HG03457 (cell line): ENCODE results near the gene CCR1.
"Not testable (repeated sequence)": the region's sequence is repeated elsewhere in the genome, so short reads cannot be mapped to it uniquely, and the experiment has no call there.

Source experiments
- ATAC-seq: cut with Tn5 transposase; IDR thresholded peaks from one replicate; pipeline ENCODE4 v1.9.1; 2021; ENCODE audit warnings: moderate number of reproducible peaks; ENCODE audit not compliant: unreplicated experiment

The CCR1 gene

DNA sequence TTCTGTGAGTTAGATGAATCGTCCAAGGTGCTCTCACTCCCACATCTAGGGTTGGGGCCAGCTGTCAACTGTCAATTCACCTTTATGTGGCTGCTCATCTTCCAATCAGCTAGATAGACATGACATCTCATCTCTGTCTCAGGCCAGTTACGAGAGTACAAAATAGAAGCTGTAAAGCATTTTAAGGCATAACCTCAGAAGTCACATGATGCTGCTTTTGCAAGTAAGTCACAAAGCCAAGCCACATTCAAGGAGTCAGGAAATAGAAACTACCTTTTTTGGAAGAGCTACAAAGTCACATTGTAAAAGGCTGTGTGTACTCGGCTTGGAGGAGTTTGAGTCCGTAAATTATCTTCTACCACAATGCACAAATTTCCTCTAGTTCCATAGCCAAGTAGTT, 5.1 kb upstream of the CCR1 start:
- no peak for ATAC-seq

GRCh38 chr3:46212101-46212500, 4.0 kb upstream of the CCR1 start:
- ATAC-seq: no peak

DNA sequence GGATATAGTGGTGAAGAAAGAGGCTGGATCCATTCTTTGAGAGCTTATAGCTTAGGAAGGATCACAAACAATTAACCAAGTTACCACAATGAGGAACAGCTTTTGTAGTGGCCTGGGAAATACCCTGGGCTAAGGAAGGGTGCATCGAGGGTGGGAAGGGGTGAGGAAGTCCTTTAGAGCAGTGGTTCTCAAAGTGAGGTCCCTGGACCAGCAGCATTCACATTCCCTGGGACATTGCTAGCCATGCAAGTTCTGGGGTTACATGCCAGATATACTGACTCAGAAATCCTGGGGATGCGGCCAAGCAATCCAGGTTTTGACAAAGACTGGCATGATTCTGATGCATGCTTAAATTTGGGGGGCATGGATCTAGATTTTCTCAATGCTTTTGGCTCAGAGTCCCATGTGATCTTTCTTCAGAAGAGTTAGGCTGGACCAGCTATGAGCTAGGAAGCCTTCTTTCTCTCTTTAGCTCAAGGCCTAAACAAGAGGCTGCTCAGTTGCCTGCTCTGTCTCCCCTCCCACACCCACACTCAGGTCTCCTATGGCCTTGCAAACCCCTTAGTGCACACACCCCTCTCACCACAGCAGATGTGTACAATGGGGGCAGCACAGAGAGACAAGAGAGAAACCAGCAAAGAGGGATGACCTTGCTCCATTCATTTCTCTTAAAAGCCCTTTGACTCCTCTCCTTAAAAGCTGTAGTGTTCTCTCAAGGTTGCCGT, 1.8 kb upstream of the CCR1 start:
- ATAC-seq: no peak

GRCh38 chr3:46209053-46209452, 940 bp upstream of the CCR1 start:
- ATAC-seq: no peak

DNA sequence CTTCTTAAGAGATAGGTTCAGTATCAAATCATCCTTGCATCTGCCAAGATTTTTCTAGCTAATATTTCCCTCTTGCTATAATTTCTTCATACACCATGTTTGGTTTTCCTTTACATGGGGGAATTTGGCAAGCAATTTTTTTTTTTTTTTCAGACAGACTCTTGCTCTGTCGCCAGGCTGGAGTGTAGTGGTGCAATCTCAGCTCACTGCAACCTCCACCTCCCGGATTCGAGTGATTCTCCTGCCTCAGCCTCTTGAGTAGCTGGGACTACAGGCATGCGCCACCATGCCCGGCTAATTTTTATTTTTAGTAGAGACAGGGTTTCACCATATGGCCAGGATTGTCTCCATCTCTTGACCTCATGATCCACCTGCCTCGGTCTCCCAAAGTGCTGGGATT, 599 bp downstream of the CCR1 start:
- ATAC-seq: not testable (repeated sequence)

GRCh38 chr3:46206282-46207015, 1.7 kb downstream of the CCR1 start:
- no peak for ATAC-seq

DNA sequence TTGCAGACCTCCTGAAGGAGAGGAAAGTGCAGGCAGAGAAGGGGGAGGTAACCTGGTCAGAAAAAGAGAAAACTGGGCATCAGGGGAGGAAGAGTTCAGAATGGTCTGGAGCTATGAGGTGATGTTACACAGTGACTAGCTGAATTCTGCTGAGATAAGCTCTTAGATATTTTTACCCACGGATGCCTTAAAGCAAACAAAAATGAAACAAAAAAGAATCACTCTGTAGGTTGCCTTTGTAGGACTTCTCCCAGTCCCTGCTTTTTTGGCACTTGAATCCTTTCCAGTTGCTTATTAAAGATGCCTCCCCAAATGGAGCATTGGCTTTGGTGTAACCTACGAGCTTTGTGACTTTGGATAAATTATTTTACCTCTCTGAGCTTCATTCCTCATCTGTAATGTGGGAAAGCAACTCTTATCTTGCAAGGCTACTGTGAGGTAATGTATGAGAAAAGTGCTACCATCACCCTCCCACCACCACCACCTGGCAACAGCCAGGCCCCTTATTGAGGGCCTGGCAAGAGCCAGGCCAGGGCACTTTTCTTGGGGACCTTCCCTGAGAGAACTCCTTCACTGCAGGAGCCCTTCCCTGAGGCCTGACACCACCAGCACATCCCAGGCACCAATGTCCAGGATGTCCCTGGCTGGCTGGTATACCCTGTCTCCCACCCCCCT, 2.7 kb downstream of the CCR1 start:
- ATAC-seq: no peak

DNA sequence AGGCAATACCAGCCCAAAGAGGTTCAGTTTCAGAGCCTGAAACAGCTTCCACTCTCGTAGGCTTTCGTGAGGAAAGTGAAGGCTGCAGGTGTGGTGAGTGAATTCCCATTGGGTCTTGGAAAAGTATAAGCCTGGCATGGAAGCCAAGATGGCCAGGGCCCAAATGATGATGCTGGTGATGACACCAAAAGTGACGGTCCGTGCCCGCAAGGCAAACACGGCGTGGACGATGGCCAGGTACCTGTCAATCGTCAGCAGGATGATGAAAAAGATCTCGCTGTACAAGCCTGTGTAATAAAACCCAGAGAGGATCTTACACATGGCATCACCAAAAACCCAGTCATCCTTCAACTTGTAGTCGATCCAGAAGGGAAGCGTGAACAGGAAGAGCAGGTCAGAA, 4.4 kb downstream of the CCR1 start:
- no peak for ATAC-seq

DNA sequence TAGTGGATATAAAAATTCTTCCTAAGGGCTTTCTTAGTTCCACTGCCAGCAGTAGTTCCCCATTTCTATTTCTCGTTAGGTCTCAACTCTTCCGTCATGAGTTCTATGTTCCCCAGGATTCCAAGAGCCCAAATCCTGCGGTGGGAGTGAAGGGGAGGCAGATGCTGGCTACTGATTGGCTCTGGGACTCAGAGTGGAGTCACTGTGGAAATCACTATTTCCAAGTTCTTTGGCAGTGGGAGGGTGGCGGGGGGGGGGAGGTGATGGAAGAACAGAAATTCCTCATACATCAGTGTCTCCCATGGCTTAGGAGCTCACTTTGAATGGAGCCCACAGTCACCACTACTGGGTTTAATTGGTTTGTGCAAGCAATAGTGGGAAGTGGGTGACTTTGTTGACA, 5.6 kb downstream of the CCR1 start:
- no peak for ATAC-seq

DNA sequence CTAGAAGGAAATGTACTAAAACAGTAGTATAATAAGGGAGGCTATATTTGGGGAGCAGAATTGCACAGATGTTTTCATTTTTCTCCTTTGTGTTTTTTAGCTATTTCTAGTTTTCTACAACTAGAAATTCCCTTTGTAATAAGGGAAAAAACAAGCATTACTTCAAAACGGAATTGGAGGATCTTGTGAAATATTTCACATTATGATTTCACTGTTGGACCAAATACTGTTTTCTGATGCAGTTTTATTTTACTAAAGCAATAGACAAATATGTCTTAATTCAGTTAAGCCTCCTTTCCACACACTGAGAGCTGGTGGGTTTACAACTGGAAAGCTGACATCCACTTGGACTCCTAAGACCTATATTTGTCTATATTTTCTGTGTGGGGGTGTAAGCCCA, 7.3 kb downstream of the CCR1 start:
- ATAC-seq: no peak

DNA sequence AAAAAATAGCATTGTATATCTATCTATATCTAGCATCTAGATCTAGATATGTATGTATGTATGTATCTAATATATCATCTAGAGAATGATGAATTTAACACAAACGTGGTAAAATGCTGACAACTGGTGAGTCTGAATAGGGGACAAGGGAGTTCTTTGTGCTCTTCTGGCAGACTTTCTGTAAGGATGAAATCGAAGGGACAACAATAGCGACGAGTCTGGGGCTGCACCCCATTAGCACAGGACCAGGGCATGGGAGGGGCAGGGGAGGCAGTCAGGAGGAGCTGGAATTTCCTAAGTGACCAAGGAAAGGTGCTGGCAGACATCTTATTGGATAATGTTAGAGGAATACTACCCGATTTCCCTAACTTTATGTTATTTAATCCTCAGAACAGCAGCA, 7.9 kb downstream of the CCR1 start:
- ATAC-seq: no peak

DNA sequence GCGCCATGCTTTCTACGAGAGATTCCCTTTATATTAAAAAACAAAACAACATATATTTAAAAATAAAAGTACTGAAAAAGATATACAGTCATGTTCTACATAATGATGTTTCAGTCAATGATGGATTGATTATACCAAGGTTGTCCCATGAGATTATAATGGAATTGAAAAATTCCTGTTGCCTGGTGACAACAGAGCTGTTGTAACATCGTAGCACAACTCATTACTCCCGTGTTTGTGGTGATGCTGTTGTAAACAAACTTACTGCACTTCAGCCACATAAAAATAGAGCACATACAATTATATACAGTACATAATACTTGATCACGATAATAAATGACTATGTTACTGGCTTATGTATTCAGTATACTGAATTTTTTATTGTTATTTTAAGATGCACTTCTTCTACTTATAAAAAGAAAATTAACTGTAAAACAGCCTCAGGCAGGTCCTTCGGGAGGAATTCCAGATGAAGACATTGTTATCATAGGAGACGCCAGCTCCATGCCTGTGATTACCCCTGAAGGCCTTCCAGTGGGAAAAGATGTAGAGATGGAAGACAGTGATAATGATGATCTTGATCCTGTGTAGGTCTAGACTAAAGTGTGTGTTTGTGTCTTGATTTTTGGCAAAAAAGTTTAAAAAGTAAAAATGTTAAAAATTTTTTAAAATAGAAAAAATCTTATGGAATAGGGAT, 11.7 kb downstream of the CCR1 start:
- no peak for ATAC-seq

DNA sequence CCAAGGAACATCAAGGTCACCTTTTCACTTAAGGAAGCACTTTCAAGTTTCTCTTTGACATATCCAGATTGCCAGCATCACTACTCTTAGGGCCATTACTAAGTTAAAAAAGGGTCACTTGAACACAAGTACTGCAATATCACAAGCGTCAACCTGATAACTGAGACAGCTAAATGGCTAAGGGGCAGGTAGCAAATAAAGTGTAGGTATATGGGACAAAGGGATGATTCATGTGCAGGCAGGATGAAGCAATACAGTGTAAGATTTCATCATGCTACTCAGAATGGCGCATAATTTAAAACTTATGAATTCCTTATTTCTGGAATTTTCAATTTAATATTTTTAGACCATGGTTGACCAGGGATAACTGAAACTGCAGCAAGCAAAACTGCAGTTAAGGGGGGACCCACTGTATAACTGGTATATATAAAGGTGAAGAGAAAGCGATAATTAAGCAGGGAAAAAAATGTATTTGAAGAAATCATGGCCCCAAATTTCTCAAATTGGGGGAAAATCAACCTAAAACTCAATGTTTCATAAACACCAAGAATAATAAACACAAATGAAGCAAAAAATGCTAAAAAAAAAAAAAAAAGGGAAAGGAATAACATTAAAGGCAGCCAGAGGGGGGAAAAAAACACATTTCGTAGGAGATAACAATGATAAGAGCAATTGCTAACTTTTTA, 13.1 kb downstream of the CCR1 start:
- ATAC-seq: no peak

GRCh38 chr3:46193436-46193835, 14.7 kb downstream of the CCR1 start:
- no peak for ATAC-seq

DNA sequence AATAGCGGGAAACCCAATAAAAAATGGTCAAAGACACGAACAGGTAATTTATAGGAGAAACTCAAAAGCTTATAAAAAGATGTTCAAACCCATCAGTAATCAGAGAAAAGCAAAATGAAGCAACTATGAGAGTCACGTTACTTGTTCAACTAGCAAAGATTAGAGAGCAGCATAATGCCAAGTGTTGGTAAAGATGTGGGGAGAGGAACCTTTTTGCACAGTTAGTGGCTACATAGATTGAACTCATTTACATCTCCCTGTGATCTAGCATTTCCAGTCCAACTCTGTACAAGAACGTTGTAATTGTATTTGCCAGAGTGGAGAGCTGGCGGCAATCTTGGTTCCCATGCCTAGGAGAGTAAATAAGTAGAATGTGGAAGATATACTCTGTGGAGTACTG, 15.2 kb downstream of the CCR1 start:
- no peak for ATAC-seq

DNA sequence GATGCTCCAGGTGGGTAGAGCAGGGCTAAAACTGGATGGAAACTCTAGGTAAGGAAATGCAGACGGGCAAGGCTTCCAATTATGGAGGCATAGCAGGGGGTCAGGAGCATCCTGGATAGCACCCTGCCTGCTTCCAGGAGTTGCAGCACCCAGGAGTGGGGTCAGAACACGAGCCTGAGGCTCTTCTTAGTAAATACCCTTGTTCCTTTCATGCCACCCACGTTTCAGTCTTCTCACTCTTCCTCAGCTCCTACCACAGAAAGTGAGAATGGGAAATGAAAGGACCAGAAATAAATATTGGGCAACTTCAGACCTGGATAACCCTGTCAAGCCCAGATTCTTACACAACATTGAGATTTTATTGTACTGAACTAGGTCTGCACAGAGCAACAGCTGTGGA, 16.4 kb downstream of the CCR1 start:
- ATAC-seq: no peak

- ATAC-seq: no peak
Measured at GRCh38 chr3:46188708-46189107, 19.4 kb downstream of the CCR1 start.

GRCh38 chr3:46187876-46188275, 20.2 kb downstream of the CCR1 start:
- no peak for ATAC-seq

DNA sequence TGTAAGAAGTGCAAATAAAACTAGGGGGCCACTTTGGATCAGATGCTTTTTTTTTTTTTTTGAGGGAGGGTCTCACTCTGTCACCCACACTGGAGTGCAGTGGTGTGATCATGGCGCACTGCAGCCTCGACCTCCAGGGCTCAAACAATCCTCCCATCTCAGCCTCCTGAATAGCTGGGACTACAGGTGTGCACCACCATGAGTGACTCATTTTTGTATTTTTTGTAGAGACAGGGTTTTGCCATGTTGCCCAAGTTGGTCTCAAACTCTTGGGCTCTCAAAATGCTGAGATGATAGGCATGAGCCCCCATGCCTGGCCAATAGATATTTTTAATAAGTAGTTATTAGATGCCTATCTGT, 20.8 kb downstream of the CCR1 start:
- no peak for ATAC-seq

DNA sequence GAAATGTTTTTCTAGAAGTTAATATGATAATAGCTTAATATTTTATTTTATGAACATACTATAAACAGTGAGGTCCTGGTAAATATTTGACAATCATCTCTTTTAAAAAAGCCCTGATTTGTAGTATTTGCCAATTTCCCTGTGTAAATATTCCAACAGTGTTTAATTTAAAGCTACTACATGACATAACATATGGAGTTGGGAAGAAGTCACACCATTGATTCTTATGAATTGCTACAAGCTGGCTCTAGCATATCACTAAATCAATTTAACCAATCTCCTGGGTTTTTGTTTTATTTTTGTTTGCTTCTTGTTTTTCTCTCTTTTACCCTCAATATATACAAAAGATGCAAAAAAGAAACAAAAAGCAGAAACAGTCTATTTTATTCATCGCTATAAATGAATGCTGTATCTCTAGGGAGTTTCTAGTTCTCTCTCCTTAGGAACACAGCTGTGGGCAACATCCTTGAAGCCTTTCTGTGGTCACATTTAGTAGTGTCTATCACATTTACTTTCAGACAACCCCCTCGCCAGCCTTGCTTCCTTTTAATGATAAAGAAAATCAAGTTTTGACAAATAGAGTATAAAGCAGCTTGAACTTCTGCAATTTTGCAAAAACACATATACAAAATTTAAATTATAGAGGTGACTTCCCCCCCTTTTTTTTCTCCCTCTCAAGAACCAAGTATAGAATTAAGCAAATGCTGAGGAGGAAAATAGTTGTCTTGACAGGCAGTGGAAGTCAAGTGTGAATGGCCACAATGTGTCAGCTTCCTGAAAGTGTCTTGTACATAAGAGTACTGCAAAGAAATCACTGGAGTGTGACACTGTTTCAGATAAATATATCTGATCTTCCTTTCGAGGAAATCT, 21.4 kb downstream of the CCR1 start:
- peak; percentile 67 for ATAC-seq
